Mammary epithelial cell (primary cell): ENCODE results near the gene RNU6-8.

Experiments
- EZH2 ChIP-seq: IDR thresholded peaks from 2 replicates; pipeline ENCODE4 v1.6.1; 2012; ENCODE audit warnings: low read length, inconsistent platforms, borderline replicate concordance
- TF ChIP-seq, protein P1 (sequence below), 2 donors: IDR thresholded peaks in 1 of 2; conservative IDR thresholded peaks in 1 of 2; 2 replicates each; pipeline ENCODE4 v1.5.1; 2011 to 2012; ENCODE audit warnings: inconsistent platforms in 2 of 2, low read length in 2 of 2, mild to moderate bottlenecking in 2 of 2, control low read depth in 1 of 2, low read depth in 1 of 2; ENCODE audit not compliant: insufficient read depth in 1 of 2; ENCODE audit errors: extremely low read depth in 1 of 2

DNA sequence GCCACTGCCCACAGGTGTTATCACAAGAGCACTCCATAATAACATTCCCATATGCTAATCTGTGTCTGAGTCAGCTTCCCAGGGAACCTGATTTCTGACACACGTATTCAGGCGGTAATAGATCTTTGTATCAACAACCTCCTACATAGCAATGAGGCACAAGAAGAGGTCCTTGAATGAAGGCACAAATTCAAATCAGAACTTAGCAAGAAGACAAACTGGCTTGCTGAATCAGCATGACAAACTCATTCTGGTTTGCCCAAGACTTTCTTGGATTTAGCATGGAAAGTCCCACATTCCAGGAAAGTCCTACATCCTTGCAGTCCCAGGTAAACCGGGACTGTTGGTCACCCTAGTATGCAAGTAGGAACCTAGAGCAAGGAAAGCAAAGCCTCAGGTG, 35.2 kb downstream of the RNU6-8 start:
- no peak for TF ChIP-seq EZH2
- TF ChIP-seq, protein P1, sequence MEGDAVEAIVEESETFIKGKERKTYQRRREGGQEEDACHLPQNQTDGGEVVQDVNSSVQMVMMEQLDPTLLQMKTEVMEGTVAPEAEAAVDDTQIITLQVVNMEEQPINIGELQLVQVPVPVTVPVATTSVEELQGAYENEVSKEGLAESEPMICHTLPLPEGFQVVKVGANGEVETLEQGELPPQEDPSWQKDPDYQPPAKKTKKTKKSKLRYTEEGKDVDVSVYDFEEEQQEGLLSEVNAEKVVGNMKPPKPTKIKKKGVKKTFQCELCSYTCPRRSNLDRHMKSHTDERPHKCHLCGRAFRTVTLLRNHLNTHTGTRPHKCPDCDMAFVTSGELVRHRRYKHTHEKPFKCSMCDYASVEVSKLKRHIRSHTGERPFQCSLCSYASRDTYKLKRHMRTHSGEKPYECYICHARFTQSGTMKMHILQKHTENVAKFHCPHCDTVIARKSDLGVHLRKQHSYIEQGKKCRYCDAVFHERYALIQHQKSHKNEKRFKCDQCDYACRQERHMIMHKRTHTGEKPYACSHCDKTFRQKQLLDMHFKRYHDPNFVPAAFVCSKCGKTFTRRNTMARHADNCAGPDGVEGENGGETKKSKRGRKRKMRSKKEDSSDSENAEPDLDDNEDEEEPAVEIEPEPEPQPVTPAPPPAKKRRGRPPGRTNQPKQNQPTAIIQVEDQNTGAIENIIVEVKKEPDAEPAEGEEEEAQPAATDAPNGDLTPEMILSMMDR (conservative IDR thresholded peaks at IDR 0.05 in 1 of 2, IDR thresholded peaks at IDR 0.05 in 1 of 2; ENCODE audit: extremely low read depth in 1 of 2, insufficient read depth in 1 of 2, low read depth in 1 of 2, low read length in 2 of 2), result no peak
